K562 (cell line): ENCODE results near the gene ZNF597. TPM values are rescaled to one million over a fixed set of nuclear protein-coding genes. Genes with fewer than 3 reads are reported as not detected.

ENCODE experiments used
- AFF4 ChIP-seq: sonication (generic); formaldehyde crosslinking; IDR thresholded peaks from 2 replicates; pipeline ENCODE4 v1.8.0; 2023; ENCODE audit warnings: mild to moderate bottlenecking, missing genetic modification reagents
- ATF3 ChIP-seq, 2 experiments: fragments of 450-650 bp in 1 of 2; sonication (generic) in 1 of 2; formaldehyde crosslinking in 1 of 2; IDR thresholded peaks in 1 of 2; conservative IDR thresholded peaks in 1 of 2; 2 replicates each; pipeline versions ENCODE4 v1.6.1 to v1.8.1; 2016 to 2023; ENCODE audit warnings: mild to moderate bottlenecking in 2 of 2, moderate library complexity in 2 of 2, inconsistent platforms in 1 of 2, missing genetic modification reagents in 1 of 2
- ATF7 ChIP-seq: fragments of 450-650 bp; IDR thresholded peaks from 2 replicates; pipeline ENCODE4 v1.7.1; 2014; ENCODE audit warnings: mild to moderate bottlenecking, moderate library complexity
- FOSL1 ChIP-seq: fragments of 200-800 bp; sonication (Bioruptor generic); conservative IDR thresholded peaks from 2 replicates; pipeline ENCODE4 v1.6.1; 2016; ENCODE audit warnings: missing genetic modification characterization, missing compliant biosample characterization
- FOXK2 ChIP-seq, 2 experiments: fragments of 450-650 bp; IDR thresholded peaks in 1 of 2; conservative IDR thresholded peaks in 1 of 2; 2 replicates each; pipeline ENCODE4 v1.6.1; 2016; ENCODE audit warnings: low read depth in 2 of 2, mild to moderate bottlenecking in 1 of 2
- HNRNPK ChIP-seq: fragments of 200-400 bp; formaldehyde crosslinking; IDR thresholded peaks from one replicate; pipeline ENCODE4 v1.6.1; 2018; ENCODE audit warnings: mild to moderate bottlenecking, low read depth, low read length; ENCODE audit not compliant: poor library complexity, severe bottlenecking
- JUND ChIP-seq, 2 experiments: IDR thresholded peaks; 2 replicates in 1 of 2; 3 replicates in 1 of 2; pipeline ENCODE4 v1.6.1; 2011; ENCODE audit warnings: borderline replicate concordance in 2 of 2, low read depth in 2 of 2, low read length in 2 of 2, improper control_type of control experiment in 1 of 2, missing biosample characterization in 1 of 2, missing genetic modification characterization in 1 of 2, missing genetic modification reagents in 1 of 2
- MTF1 ChIP-seq: fragments of 250-450 bp; sonication (Bioruptor Pico); IDR thresholded peaks from 2 replicates; pipeline ENCODE4 v1.9.0; 2021; ENCODE audit warnings: moderate library complexity, mild to moderate bottlenecking, inconsistent platforms, borderline replicate concordance
- WHSC1 ChIP-seq: IDR thresholded peaks from one replicate; pipeline ENCODE4 v1.6.1; 2012; ENCODE audit warnings: low read length, control low read depth, inconsistent platforms
- ZBTB2 ChIP-seq: fragments of 450-650 bp; IDR thresholded peaks from 2 replicates; pipeline ENCODE4 v1.6.1; 2016; ENCODE audit warnings: antibody characterized with exemption
- ZBTB33 ChIP-seq: sonication (generic); formaldehyde crosslinking; IDR thresholded peaks from 2 replicates; pipeline ENCODE4 v1.8.1; 2023; ENCODE audit warnings: mild to moderate bottlenecking, missing genetic modification reagents
- ZBTB49 ChIP-seq: sonication (generic); formaldehyde crosslinking; IDR thresholded peaks from 2 replicates; pipeline ENCODE4 v1.8.0; 2022; ENCODE audit warnings: missing genetic modification reagents, mild to moderate bottlenecking, borderline replicate concordance
- polyA plus RNA-seq, 8 experiments: library from polyadenylated mRNA; depleted of rRNA in 4 of 8; stranded (reverse) in 5 of 8; unstranded in 3 of 8; fragments of >200 nt; fragmentation: Nextera tagmentation in 2 of 8; fragmentation: Illumina TruSeq in 1 of 8; extraction: Ambion mirVana in 2 of 8; extraction: Trizol in 1 of 8; gene quantifications; 2 replicates each; pipeline versions ENCODE4 v1.2.1 to v1.2.3, GENCODE V29; 2011 to 2014; ENCODE audit warnings: inconsistent platforms in 1 of 8, missing spikeins in 1 of 8
- total RNA-seq, 7 experiments: library from RNA; depleted of rRNA in 6 of 7; stranded (reverse); fragments of >200 nt in 6 of 7; fragmentation: Illumina TruSeq in 2 of 7; extraction: Trizol in 2 of 7; gene quantifications; 2 replicates each; pipeline versions ENCODE4 v1.2.1 to v1.2.3, GENCODE V29; 2011 to 2021; ENCODE audit warnings: low replicate concordance in 1 of 7

The ZNF597 gene
- total and polyA plus RNA-seq, 9 of the 15 experiments (the other 6 are each of a cell fraction or from before 2014, with no cell fraction given), result 0.14 to 0.68 (median 0.42) TPM

- TF ChIP-seq ZBTB33 (0 out of 2 replicates have a peak, but pooled peaks have one; percentile 31), JUND (IDR thresholded peaks at IDR 0.05; ENCODE audit: borderline replicate concordance, low read depth, low read length) (peak; percentile 49), JUND (tag; IDR thresholded peaks at IDR 0.05; ENCODE audit: borderline replicate concordance, low read depth, low read length) (peak; percentile 23; the same call in 1 of the 3 replicates), MTF1 (CRISPR knock-in tag) (no peak), FOXK2 (conservative IDR thresholded peaks at IDR 0.05 in 1 of 2, IDR thresholded peaks at IDR 0.05 in 1 of 2; ENCODE audit: low read depth in 2 of 2) (no peak), ZBTB49 (CRISPR knock-in tag) (no peak), HNRNPK (no peak), WHSC1 (no peak), FOSL1 (0 out of 2 replicates have a peak, but pooled peaks have one; percentile 16), ATF7 (no peak), ZBTB2 (no peak), AFF4 (no peak), ATF3 (IDR thresholded peaks at IDR 0.05) (peak; percentile 58; the same call in 1 of the 2 replicates), ATF3 (CRISPR knock-in tag; conservative IDR thresholded peaks at IDR 0.05) (no peak)
- TF ChIP-seq, all 486 proteins: peak for 7
These were observed 37.8 kb upstream of the ZNF597 start (continued) for GRCh38 chr16:3480901-3481695.
